HepG2 (cell line): Measurements from ENCODE around the gene SOX12. TPM values are rescaled to one million over a fixed set of nuclear protein-coding genes. Genes with fewer than 3 reads are reported as not detected.

Source experiments
- CENPX ChIP-seq: sonication (generic); formaldehyde crosslinking; IDR thresholded peaks from 2 replicates; pipeline ENCODE4 v1.9.0; 2021; ENCODE audit warnings: mild to moderate bottlenecking, missing genetic modification reagents, moderate library complexity
- CTCF ChIP-seq: sonication (generic); formaldehyde crosslinking; IDR thresholded peaks from 2 replicates; pipeline ENCODE4 v1.5.0; 2020; ENCODE audit warnings: mild to moderate bottlenecking, missing genetic modification reagents, moderate library complexity
- GTF2F1 ChIP-seq: fragments of 150-350 bp; IDR thresholded peaks from 2 replicates; pipeline ENCODE4 v1.6.1; 2014; ENCODE audit warnings: low read length
- JARID2 ChIP-seq: sonication (generic); formaldehyde crosslinking; IDR thresholded peaks from 2 replicates; pipeline ENCODE4 v1.8.1; 2023; ENCODE audit warnings: missing genetic modification reagents, inconsistent platforms; ENCODE audit not compliant: insufficient replicate concordance
- MEIS2 ChIP-seq: sonication (generic); formaldehyde crosslinking; IDR thresholded peaks from 2 replicates; pipeline ENCODE4 v1.9.0; 2021; ENCODE audit warnings: mild to moderate bottlenecking, missing genetic modification reagents
- MLX ChIP-seq: IDR thresholded peaks from 2 replicates; pipeline ENCODE4 v1.6.1; 2016
- PHB2 ChIP-seq: fragments of 450-650 bp; IDR thresholded peaks from 2 replicates; pipeline ENCODE4 v1.6.1; 2018; ENCODE audit not compliant: partially characterized antibody
- RFXAP ChIP-seq: sonication (generic); formaldehyde crosslinking; IDR thresholded peaks from 2 replicates; pipeline ENCODE4 v1.4.0; 2020; ENCODE audit warnings: missing genetic modification reagents, borderline replicate concordance
- SATB2 ChIP-seq: sonication (generic); formaldehyde crosslinking; IDR thresholded peaks from 2 replicates; pipeline ENCODE4 v1.5.0; 2020; ENCODE audit warnings: missing genetic modification reagents
- SKIL ChIP-seq: sonication (generic); formaldehyde crosslinking; IDR thresholded peaks from 2 replicates; pipeline ENCODE4 v1.8.0; 2022; ENCODE audit warnings: missing genetic modification reagents, mild to moderate bottlenecking, moderate library complexity, borderline replicate concordance
- SMAD9 ChIP-seq: sonication (generic); formaldehyde crosslinking; IDR thresholded peaks from 2 replicates; pipeline ENCODE4 v1.5.1; 2020; ENCODE audit warnings: mild to moderate bottlenecking, missing genetic modification reagents
- SP140L ChIP-seq: sonication (generic); formaldehyde crosslinking; IDR thresholded peaks from 2 replicates; pipeline ENCODE4 v1.4.0; 2020; ENCODE audit warnings: missing genetic modification reagents, borderline replicate concordance
- SP4 ChIP-seq: sonication (generic); formaldehyde crosslinking; IDR thresholded peaks from 2 replicates; pipeline ENCODE4 v1.8.1; 2023; ENCODE audit warnings: mild to moderate bottlenecking, missing genetic modification reagents
- SRY ChIP-seq: sonication (generic); formaldehyde crosslinking; IDR thresholded peaks from 2 replicates; pipeline ENCODE4 v1.8.0; 2022; ENCODE audit warnings: mild to moderate bottlenecking, missing genetic modification reagents
- SYNCRIP ChIP-seq: fragments of 200-400 bp; formaldehyde crosslinking; IDR thresholded peaks from 2 replicates; pipeline ENCODE4 v1.6.1; 2018; ENCODE audit warnings: mild to moderate bottlenecking, low read depth, low read length; ENCODE audit not compliant: insufficient read depth
- TCF7L2 ChIP-seq: IDR thresholded peaks from 2 replicates; pipeline ENCODE4 v1.6.1; 2011; ENCODE audit warnings: mild to moderate bottlenecking, low read depth, low read length, moderate library complexity
- TP53 ChIP-seq: sonication (generic); formaldehyde crosslinking; conservative IDR thresholded peaks from 2 replicates; pipeline ENCODE4 v1.4.0; 2020; ENCODE audit warnings: missing genetic modification reagents
- ZNF329 ChIP-seq: sonication (generic); formaldehyde crosslinking; IDR thresholded peaks from 2 replicates; pipeline ENCODE4 v1.9.0; 2021; ENCODE audit warnings: low read depth, mild to moderate bottlenecking, missing genetic modification reagents
- ZNF597 ChIP-seq: sonication (generic); formaldehyde crosslinking; IDR thresholded peaks from 2 replicates; pipeline ENCODE4 v1.5.0; 2020; ENCODE audit warnings: missing genetic modification reagents
- ZNF615 ChIP-seq: sonication (generic); formaldehyde crosslinking; IDR thresholded peaks from 2 replicates; pipeline ENCODE4 v1.5.0; 2020; ENCODE audit warnings: mild to moderate bottlenecking, missing genetic modification reagents, borderline replicate concordance
- ZNF720 ChIP-seq: sonication (generic); formaldehyde crosslinking; IDR thresholded peaks from 2 replicates; pipeline ENCODE4 v1.4.0; 2020; ENCODE audit warnings: missing genetic modification reagents
- ZNF749 ChIP-seq: sonication (generic); formaldehyde crosslinking; IDR thresholded peaks from 2 replicates; pipeline ENCODE4 v1.8.0; 2022; ENCODE audit warnings: mild to moderate bottlenecking, missing genetic modification reagents, moderate library complexity, borderline replicate concordance
- ZNF850 ChIP-seq: sonication (generic); formaldehyde crosslinking; conservative IDR thresholded peaks from 2 replicates; pipeline ENCODE4 v1.9.0; 2021; ENCODE audit warnings: mild to moderate bottlenecking, missing genetic modification reagents
- ZNF883 ChIP-seq: sonication (generic); formaldehyde crosslinking; IDR thresholded peaks from 2 replicates; pipeline ENCODE4 v1.5.1; 2020; ENCODE audit warnings: mild to moderate bottlenecking, missing genetic modification reagents; ENCODE audit errors: not compliant biosample characterization
- ZSCAN22 ChIP-seq: sonication (generic); formaldehyde crosslinking; IDR thresholded peaks from 2 replicates; pipeline ENCODE4 v1.4.0; 2020; ENCODE audit warnings: mild to moderate bottlenecking, missing genetic modification reagents
- polyA plus RNA-seq, 8 experiments: library from polyadenylated mRNA; depleted of rRNA in 3 of 8; stranded (reverse) in 7 of 8; unstranded in 1 of 8; fragments of >200 nt; fragmentation: Illumina TruSeq in 4 of 8; extraction: Trizol in 4 of 8; gene quantifications; 2 replicates each; pipeline versions ENCODE4 v1.2.1 to v1.2.3, GENCODE V29; 2011 to 2016; ENCODE audit warnings: low read depth in 4 of 8, missing spikeins in 1 of 8, mixed read lengths in 1 of 8; ENCODE audit not compliant: insufficient read depth in 1 of 8
- total RNA-seq, 5 experiments: library from RNA; depleted of rRNA; stranded (reverse); fragments of >200 nt; fragmentation: Illumina TruSeq; extraction: Trizol; gene quantifications; 2 replicates each; pipeline ENCODE4 v1.2.3, GENCODE V29; 2016; ENCODE audit warnings: low read depth in 1 of 5

Gene SOX12
- total and polyA plus RNA-seq, 2 of the 13 experiments (the other 11 are each of a cell fraction or from before 2014, with no cell fraction given) = 10.0 to 18.7 TPM

- peak; percentile 98 for TF ChIP-seq MEIS2 (CRISPR knock-in tag)
- no peak for TF ChIP-seq ZNF615 (CRISPR knock-in tag)
- TF ChIP-seq ZNF749 (CRISPR knock-in tag) = peak; percentile 61; the same call in 1 of the 2 replicates
- peak; percentile 99 for TF ChIP-seq RFXAP (CRISPR knock-in tag)
- no peak for TF ChIP-seq PHB2
- no peak for TF ChIP-seq SMAD9 (CRISPR knock-in tag)
- TF ChIP-seq TCF7L2 = no peak
- peak; percentile 96 for TF ChIP-seq MLX (CRISPR knock-in tag)
- 0 out of 2 replicates have a peak, but pooled peaks have one; percentile 70 for TF ChIP-seq TP53 (CRISPR knock-in tag)
- peak; percentile 86 for TF ChIP-seq SATB2 (CRISPR knock-in tag)
- no peak for TF ChIP-seq ZNF329
- peak; percentile 67; the same call in 1 of the 2 replicates for TF ChIP-seq ZNF720 (CRISPR knock-in tag)
- no peak; the same call in 1 of the 2 replicates for TF ChIP-seq ZNF850 (CRISPR knock-in tag)
- TF ChIP-seq SYNCRIP = no peak
- TF ChIP-seq ZNF597 (CRISPR knock-in tag) = peak; percentile 37; the same call in 1 of the 2 replicates
- TF ChIP-seq SP4 (CRISPR knock-in tag) = peak; percentile 99
- 0 out of 2 replicates have a peak, but pooled peaks have one; percentile 54 for TF ChIP-seq GTF2F1
- TF ChIP-seq SKIL (CRISPR knock-in tag) = peak; percentile 95
- peak; percentile 54; the same call in 1 of the 2 replicates for TF ChIP-seq SP140L
- peak; percentile 51 for TF ChIP-seq CTCF (CRISPR knock-in tag)
- peak; percentile 92 for TF ChIP-seq ZNF883 (CRISPR knock-in tag)
- peak; percentile 84; the same call in 1 of the 2 replicates for TF ChIP-seq ZSCAN22 (CRISPR knock-in tag)
- no peak for TF ChIP-seq CENPX
- TF ChIP-seq JARID2 (CRISPR knock-in tag) = peak; percentile 32
- peak; percentile 97; the same call in 1 of the 2 replicates for TF ChIP-seq SRY (CRISPR knock-in tag)
Measured at GRCh38 chr20:324177-325044, 941 bp upstream of the SOX12 start (continued).
